Neural progenitor cell (in vitro differentiated cells): ENCODE measurements around the gene INSYN1. TPM values are rescaled to one million over a fixed set of nuclear protein-coding genes. Genes with fewer than 3 reads are reported as not detected.

Experiments used
- DNase-seq: peaks from one replicate; pipeline ENCODE4 v3.0.0-alpha.2; 2016; ENCODE audit warnings: low spot score
- H2AFZ ChIP-seq: fragments of 200-600 bp; sonication (generic); replicated peaks from 2 replicates; pipeline ENCODE4 v1.6.1; 2016; ENCODE audit warnings: antibody characterized with exemption
- H3F3A ChIP-seq: fragments of 200-600 bp; sonication (generic); 2 replicates; pipeline ENCODE4 v1.6.1; 2016; ENCODE audit warnings: antibody characterized with exemption, low read depth
- H3K27ac ChIP-seq: fragments of 200-600 bp; sonication (generic); 2 replicates; pipeline ENCODE4 v1.5.1; 2016; ENCODE audit warnings: mild to moderate bottlenecking
- H3K27me3 ChIP-seq: fragments of 200-600 bp; sonication (generic); 2 replicates; pipeline ENCODE4 v1.6.1; 2016; ENCODE audit warnings: mild to moderate bottlenecking, moderate library complexity
- H3K36me3 ChIP-seq: fragments of 200-600 bp; sonication (generic); 2 replicates; pipeline ENCODE4 v1.5.1; 2016
- H3K4me1 ChIP-seq: fragments of 200-600 bp; sonication (generic); 2 replicates; pipeline ENCODE4 v1.6.1; 2016; ENCODE audit warnings: mixed run types
- H3K4me2 ChIP-seq: fragments of 200-600 bp; sonication (generic); 2 replicates; pipeline ENCODE4 v1.6.1; 2016
- H3K4me3 ChIP-seq: fragments of 200-600 bp; sonication (generic); 2 replicates; pipeline ENCODE4 v1.5.1; 2016
- H3K79me2 ChIP-seq: fragments of 200-600 bp; sonication (generic); 2 replicates; pipeline ENCODE4 v1.6.1; 2016; ENCODE audit warnings: low read depth
- H3K9ac ChIP-seq: fragments of 200-600 bp; sonication (generic); 2 replicates; pipeline ENCODE4 v1.6.1; 2016
- H3K9me3 ChIP-seq: fragments of 200-600 bp; sonication (generic); 2 replicates; pipeline ENCODE4 v1.5.1; 2016; ENCODE audit warnings: low read depth
- H4K20me1 ChIP-seq: fragments of 200-600 bp; sonication (generic); 2 replicates; pipeline ENCODE4 v1.6.1; 2016; ENCODE audit warnings: low read depth
- H3K27ac Mint-ChIP-seq: 3 replicates; pipeline ENCODE4 v1.8.0; 2021; ENCODE audit warnings: mixed read lengths
- H3K27me3 Mint-ChIP-seq: 2 replicates; pipeline ENCODE4 v1.8.0; 2022; ENCODE audit warnings: low read depth, mild to moderate bottlenecking, inconsistent platforms, moderate library complexity, mixed read lengths; ENCODE audit not compliant: insufficient read depth
- H3K36me3 Mint-ChIP-seq: 3 replicates; pipeline ENCODE4 v1.8.0; 2021; ENCODE audit warnings: mixed read lengths
- H3K4me1 Mint-ChIP-seq: 3 replicates; pipeline ENCODE4 v1.8.0; 2021; ENCODE audit warnings: mixed read lengths
- H3K4me3 Mint-ChIP-seq: 3 replicates; pipeline ENCODE4 v1.8.0; 2021; ENCODE audit warnings: mild to moderate bottlenecking, moderate library complexity, mixed read lengths
- H3K9me3 Mint-ChIP-seq: 3 replicates; pipeline ENCODE4 v1.8.0; 2020; ENCODE audit warnings: mixed read lengths
- CTCF ChIP-seq: fragments of 200-600 bp; sonication (generic); IDR thresholded peaks from 2 replicates; pipeline ENCODE4 v1.5.1; 2017; ENCODE audit warnings: antibody characterized with exemption, mild to moderate bottlenecking
- EZH2 ChIP-seq: fragments of 200-600 bp; sonication (generic); IDR thresholded peaks from 2 replicates; pipeline ENCODE4 v1.6.1; 2017; ENCODE audit warnings: antibody characterized with exemption, mild to moderate bottlenecking, moderate library complexity
- EZH2phosphoT487 ChIP-seq: fragments of 200-600 bp; sonication (generic); IDR thresholded peaks from 2 replicates; pipeline ENCODE4 v1.6.1; 2017; ENCODE audit warnings: antibody characterized with exemption
- total RNA-seq: library from RNA; depleted of rRNA; stranded (reverse); fragments of >200 nt; gene quantifications from 2 replicates; pipeline ENCODE4 v1.2.3, GENCODE V29; 2015; ENCODE audit warnings: low replicate concordance

INSYN1 gene
- total RNA-seq, 1 donor from 2014 or later = 0.17 TPM

GRCh38 chr15:73751511-73751898 is 1.6 kb downstream of the INSYN1 start:
- TF ChIP-seq EZH2phosphoT487 = no peak
- TF ChIP-seq EZH2 = no peak
- TF ChIP-seq CTCF = no peak
- no peak overlapping the region for H2AFZ ChIP-seq
- H3K4me1 ChIP-seq = peaks cover 40% of the 10 kb centered on the region
- peaks cover 27% of the 10 kb centered on the region for H3F3A ChIP-seq
- H3K27me3 ChIP-seq = peaks cover 46% of the 10 kb centered on the region
- H3K36me3 ChIP-seq = no peaks in the 10 kb centered on the region
- no peaks in the 10 kb centered on the region for H3K36me3 Mint-ChIP-seq
- no peaks in the 10 kb centered on the region for H3K9me3 ChIP-seq
- H3K27ac ChIP-seq = no peak overlapping the region
- DNase-seq = no peak
- H3K27me3 Mint-ChIP-seq = peaks cover 9% of the 10 kb centered on the region
- peak overlapping the region; percentile 84 for H3K4me3 Mint-ChIP-seq
- H3K9me3 Mint-ChIP-seq = no peaks in the 10 kb centered on the region
- H3K4me2 ChIP-seq = peak overlapping the region; percentile 100
- no peak overlapping the region for H3K9ac ChIP-seq
- H3K79me2 ChIP-seq = no peaks in the 10 kb centered on the region
- H3K4me1 Mint-ChIP-seq = peaks cover 55% of the 10 kb centered on the region
- H3K4me3 ChIP-seq = peak overlapping the region; percentile 71
- peaks cover 20% of the 10 kb centered on the region for H4K20me1 ChIP-seq
- H3K27ac Mint-ChIP-seq = no peak overlapping the region

- Mint-ChIP-seq H3K4me1 (peaks cover 61% of the 10 kb centered on the region), H3K27ac (no peak overlapping the region), H3K4me3 (peak overlapping the region; percentile 81), H3K36me3 (no peaks in the 10 kb centered on the region), H3K27me3 (peaks cover 10% of the 10 kb centered on the region), H3K9me3 (no peaks in the 10 kb centered on the region)
- Histone ChIP-seq H3K4me2 (no peak overlapping the region), H3K9me3 (no peaks in the 10 kb centered on the region), H3K79me2 (no peaks in the 10 kb centered on the region), H3K36me3 (no peaks in the 10 kb centered on the region), H3K9ac (no peak overlapping the region), H3F3A (peaks cover 27% of the 10 kb centered on the region), H3K27me3 (peaks cover 46% of the 10 kb centered on the region), H4K20me1 (peaks cover 20% of the 10 kb centered on the region), H3K4me1 (peaks cover 45% of the 10 kb centered on the region), H3K27ac (no peak overlapping the region), H3K4me3 (peak overlapping the region; percentile 71), H2AFZ (no peak overlapping the region)
- TF ChIP-seq CTCF = no peak
- no peak for TF ChIP-seq EZH2
- no peak for TF ChIP-seq EZH2phosphoT487
- DNase-seq = no peak
Measured at GRCh38 chr15:73750951-73751350, 2.2 kb downstream of the INSYN1 start.

- H3K36me3 Mint-ChIP-seq = no peaks in the 10 kb centered on the region
- H3K36me3 ChIP-seq = no peaks in the 10 kb centered on the region
- H3F3A ChIP-seq = peaks cover 27% of the 10 kb centered on the region
- H3K27ac ChIP-seq = no peak overlapping the region
- H3K9me3 Mint-ChIP-seq = no peaks in the 10 kb centered on the region
- H3K4me3 ChIP-seq = no peak overlapping the region
- H3K27me3 ChIP-seq = peaks cover 46% of the 10 kb centered on the region
- H3K27ac Mint-ChIP-seq = peak overlapping the region; percentile 52
- no peak for DNase-seq
- peaks cover 47% of the 10 kb centered on the region for H3K4me1 ChIP-seq
- H3K27me3 Mint-ChIP-seq = peaks cover 10% of the 10 kb centered on the region
- H2AFZ ChIP-seq = no peak overlapping the region
- H3K4me3 Mint-ChIP-seq = peak overlapping the region; percentile 81
- H3K4me1 Mint-ChIP-seq = peaks cover 65% of the 10 kb centered on the region
- peaks cover 20% of the 10 kb centered on the region for H4K20me1 ChIP-seq
- no peaks in the 10 kb centered on the region for H3K79me2 ChIP-seq
- no peak overlapping the region for H3K4me2 ChIP-seq
- H3K9me3 ChIP-seq = no peaks in the 10 kb centered on the region
- TF ChIP-seq EZH2phosphoT487 = no peak
- TF ChIP-seq EZH2 = no peak
- no peak for TF ChIP-seq CTCF
- H3K9ac ChIP-seq = no peak overlapping the region
Measured at GRCh38 chr15:73750438-73750837, 2.7 kb downstream of the INSYN1 start.
